GM18508 (cell line): ENCODE measurements around the gene HPDL.

Source experiments
- ATAC-seq: cut with Tn5 transposase; IDR thresholded peaks from one replicate; pipeline ENCODE4 v1.9.1; 2021; ENCODE audit warnings: moderate number of reproducible peaks; ENCODE audit not compliant: insufficient read depth, unreplicated experiment

The HPDL gene

GRCh38 chr1:45321444-45321843 lies 5.3 kb upstream of the HPDL start:
- ATAC-seq, result no peak

DNA sequence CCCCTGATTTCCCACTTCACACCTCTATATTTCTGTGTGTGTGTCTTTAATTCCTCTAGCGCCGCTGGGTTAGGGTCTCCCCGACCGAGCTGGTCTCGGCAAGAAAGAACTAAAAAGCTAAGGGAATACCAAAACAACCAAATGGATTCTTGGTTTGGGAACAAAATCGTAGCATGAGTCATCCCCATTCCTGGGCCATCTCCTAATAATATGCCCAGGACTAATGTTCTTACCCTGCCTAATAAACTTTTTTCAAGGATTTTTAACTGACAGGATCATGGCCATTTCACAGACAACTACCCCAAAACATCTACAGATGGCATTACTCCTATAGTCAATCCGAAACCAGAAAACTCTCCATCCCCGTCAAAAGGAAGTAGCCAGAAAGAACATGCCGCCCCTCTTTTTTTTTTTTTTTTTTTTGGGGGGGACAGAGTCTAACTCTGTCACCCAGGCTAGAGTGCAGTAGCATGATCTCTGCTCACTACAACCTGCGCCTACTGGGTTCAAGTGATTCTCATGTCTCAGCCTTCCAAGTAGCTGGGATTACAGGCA lies 4.1 kb upstream of the HPDL start:
- no peak for ATAC-seq

DNA sequence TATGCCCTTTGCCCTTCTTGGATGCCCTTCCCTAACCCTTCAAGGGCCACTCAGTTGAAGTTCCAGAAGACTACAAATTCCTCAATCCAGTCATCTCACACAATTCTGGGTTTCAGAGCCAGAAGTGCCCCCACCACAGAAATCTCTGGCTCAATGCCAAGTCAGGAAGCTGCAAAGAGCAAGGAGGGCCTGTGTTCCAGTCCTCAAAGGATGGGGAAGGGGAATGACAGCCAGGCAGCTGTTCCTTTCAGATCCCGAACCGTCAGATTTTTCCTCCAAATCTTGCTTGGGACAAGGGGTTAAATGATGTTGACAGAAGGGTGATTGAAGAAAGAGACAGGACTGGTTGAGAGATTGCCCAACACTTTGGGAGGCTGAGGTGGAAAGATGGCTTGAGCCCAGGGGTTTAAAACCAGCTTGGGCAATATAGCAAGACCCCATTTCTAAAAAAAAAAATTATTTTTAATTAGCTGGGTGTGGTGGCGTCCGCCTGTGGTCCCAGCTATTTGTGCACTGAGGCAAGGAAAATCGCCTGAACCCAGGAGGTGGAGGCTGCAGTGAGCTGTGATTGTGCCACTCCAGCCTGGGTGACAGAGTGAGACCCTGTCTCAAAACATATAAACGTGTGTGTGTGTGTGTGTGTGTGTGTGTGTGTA lies 716 bp upstream of the HPDL start:
- ATAC-seq, result no peak

GRCh38 chr1:45327644-45328515 lies 1.2 kb downstream of the HPDL start:
- ATAC-seq, result no peak

- no peak for ATAC-seq
These were observed 2.0 kb downstream of the HPDL start for GRCh38 chr1:45328680-45329079.

- no peak for ATAC-seq
These were observed 2.8 kb downstream of the HPDL start for GRCh38 chr1:45329445-45329844.

DNA sequence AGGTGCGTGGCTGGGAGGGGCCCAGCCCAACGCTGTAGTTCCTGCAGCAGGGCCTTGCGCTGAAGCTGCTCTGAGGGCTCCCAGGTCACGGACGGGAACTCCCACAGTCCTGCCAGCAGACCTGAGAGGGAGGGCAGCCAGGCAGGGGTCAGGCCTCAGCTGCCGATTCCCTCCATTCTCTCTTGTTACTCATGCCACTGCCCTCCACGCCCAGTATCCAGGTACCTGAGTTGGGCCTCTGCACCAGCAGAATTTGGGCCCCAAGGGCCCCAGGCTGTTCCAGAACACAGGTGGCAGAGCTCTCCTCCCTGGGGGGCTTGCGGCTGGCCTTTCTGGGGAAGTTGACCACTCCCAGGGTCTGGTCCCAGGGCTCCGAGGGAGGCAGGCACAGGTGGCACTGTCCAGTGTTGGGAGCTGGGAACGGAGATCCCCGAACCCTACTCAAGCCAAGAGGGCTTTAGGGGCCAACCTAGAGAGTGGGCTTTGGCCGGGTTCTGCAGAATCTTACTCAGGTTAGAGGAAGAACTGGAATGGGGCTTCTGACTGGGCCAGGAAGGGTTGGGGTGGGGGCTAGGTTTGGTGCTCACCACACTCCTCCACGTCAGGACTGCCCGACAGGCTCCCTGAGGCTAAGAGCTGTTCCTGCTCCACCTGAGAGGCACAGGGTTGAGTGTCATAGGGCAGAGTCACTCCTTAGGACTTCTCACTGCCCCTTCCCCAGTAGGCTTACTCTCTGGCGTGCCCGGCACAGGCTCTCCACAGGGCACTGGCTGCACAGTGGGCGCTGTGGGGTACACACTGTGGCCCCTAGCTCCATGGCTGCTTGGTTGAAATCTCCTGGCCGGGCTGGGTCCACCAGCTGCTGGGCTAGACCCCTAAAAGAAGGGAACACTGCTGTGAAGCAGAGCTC lies 5.0 kb downstream of the HPDL start:
- ATAC-seq, result no peak

DNA sequence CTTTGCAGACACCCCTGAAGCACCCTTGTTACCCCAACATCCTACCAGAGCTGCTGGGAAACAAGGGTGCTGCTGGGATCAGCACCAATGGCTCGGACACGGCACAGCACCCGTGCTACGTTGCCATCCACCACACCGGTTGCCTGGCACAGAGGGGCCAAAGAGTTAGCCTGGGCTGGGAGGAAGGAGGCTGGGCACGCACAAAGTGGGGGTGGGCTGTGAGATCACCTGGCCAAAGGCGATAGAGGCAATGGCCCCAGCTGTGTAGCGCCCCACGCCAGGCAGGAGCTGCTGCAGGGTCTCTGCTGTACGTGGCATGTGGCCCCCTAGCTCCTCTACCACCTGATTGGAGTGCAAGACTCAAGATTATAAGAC lies 5.6 kb downstream of the HPDL start:
- no peak for ATAC-seq

DNA sequence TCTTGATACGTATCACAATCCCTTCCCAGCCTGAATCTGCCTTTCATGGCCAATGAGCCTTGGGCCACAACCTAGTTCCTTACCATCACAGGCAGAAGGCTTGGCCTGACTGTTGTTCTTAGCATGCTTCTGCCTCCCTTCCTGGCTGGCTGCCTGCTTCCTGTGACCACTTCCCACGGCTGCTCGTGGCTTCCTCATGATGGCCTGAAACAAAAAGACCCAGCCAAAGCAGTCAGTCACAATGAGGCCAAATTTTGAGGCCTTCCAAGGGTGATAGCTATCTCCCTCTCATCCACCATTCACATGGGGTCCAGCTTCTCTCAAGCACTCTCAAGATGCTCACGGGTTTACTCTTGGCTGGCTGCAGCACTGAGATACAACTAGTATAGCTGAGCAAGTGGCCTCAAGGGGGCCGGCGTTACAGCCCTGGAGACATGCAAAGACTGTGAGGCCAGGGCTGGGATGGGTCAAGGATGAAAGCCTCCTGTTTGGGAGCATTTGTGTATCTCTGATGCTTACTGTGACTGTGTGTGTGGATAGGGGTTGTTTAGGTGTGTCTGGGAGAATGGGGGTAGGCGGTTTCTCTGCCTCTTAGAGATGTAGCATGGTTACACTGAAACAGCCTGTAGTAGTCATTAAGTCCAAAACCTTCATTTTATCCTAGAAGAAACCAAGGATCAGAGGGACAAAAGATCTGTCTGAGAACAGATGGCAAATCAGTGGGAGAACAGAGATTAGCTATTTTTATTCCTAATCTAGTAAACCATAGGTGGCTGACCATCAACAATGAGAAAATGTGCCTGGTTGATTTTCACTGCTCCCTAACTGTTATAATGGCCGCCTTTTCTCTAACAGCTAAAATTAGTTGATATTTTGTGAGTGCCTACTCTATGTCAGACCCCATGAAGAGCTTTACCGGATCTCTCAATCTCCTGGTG lies 7.9 kb downstream of the HPDL start:
- no peak for ATAC-seq

- no peak for ATAC-seq
These were observed 9.2 kb downstream of the HPDL start for GRCh38 chr1:45335855-45336324.

- ATAC-seq, result no peak
These were observed 11.1 kb downstream of the HPDL start for GRCh38 chr1:45337630-45338325.

DNA sequence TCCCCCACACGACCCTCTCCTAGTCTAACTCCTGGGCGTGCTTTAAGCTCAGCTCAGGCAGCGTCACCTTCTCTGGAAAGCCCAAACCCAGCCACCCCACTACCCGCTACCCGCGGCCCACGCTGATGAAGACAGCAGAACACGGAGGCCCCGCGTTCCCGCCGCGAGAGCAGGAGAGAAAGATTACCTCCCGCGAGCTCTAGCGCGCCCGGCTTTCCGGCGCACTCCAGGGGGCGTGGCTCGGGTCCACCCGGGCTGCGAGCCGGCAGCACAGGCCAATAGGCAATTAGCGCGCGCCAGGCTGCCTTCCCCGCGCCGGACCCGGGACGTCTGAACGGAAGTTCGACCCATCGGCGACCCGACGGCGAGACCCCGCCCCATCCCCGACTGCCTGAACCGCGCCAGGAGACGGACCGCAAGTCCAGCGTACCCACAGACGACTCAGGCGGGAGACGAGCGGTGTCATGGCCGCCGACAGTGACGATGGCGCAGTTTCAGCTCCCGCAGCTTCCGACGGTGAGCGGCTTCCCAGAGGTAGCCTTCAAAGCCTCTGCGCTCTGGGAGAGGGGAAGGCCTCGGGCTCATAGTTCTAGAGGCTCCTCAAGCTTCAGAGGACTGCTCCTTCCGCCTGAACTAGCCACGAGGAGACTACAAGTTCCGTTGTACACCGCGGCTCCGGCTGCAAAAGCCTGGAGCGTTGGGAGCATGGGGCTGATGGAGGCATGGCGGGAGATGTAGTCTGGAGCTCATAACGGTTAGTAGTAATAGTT lies 13.3 kb downstream of the HPDL start, which contains the start of the genes MUTYH and TOE1:
Gene MUTYH (minus strand): TSS at position 652 of the 770 bp plus-strand sequence. CDS start 5,935 bp downstream, outside the sequence.
Gene TOE1 (plus strand): TSS at position 382 of the 770 bp plus-strand sequence. CDS start 83 bp downstream, at position 465.
- ATAC-seq, result peak; percentile 45

- no peak for ATAC-seq
These were observed 14.2 kb downstream of the HPDL start for GRCh38 chr1:45340816-45341466.

DNA sequence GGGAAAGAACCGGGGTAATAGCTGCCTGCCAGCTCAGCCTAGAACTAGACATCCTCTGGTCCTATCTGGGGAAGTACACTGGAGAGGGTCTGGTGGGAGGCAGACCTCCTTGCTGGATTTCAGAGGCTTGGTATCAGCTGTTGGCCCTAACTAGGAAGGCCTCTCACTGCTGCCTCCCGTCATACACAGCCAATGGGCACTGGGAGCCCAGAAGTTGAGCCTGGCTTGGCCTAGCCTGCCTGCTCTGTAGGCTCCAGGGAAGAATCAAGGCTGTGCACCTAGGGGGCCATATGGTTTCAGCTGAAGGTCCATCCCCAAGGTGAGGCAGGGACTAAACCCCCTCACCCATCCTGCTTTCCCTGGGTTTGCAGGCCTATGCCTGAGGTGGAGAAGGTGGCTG lies 17.8 kb downstream of the HPDL start:
- ATAC-seq, result no peak

DNA sequence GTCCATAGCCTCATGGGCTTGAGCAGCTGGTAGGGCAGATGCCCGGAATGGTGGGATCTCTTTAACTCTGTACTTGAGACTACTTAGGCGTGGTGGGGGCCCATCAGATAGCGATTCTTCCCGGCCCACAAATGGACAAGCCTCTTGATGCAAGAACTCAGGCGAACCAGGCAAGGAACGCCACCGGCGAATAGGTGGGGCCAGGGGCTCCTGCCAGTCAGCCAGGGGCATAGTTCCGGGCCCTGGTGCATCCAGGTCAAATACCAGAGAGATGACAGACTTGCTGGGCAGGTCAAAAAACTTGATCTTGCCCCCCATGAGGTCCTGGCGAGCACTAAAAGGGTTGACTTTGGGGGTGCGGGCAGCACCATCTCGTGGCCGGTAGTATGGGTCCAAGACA lies 18.3 kb downstream of the HPDL start:
- ATAC-seq, result no peak

DNA sequence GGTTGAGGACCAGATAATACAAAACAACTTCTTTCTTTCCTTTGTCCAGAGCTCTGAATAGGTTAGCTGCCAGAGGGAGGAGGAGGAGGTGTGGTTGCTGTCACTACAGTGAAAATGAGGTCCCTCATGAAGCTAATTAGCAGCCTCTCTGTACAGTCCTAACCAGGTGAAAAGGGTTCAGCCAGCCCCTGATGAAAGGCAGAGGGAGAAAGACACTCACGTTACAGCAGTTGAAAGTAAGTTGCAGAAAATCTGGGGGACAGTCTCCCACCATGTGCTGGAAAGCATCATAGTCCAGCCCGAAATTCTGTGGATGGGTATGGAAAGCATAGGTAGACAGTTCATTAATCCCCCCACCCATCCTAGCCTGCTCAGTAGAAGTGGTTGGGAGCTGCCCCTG lies 19.8 kb downstream of the HPDL start:
- ATAC-seq, result no peak

DNA sequence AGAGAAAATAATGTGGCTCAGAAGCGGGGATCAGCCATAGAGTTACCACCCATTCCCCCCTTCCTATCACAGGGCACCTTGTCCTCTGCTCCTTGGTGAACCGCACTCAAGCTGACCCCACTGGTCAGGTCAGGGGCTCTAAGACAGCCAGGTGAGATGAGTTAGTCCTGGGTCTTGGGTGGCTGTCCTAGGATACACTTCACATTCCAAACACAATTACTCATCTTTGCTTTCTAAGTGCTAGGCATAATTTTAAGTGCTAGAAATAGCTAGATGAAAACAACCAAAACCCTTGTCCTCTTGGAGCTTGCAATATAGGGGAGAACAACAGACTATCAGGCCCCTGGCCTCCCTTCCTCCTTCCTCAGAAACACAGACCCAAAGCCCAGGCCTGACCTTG lies 21.3 kb downstream of the HPDL start:
- no peak for ATAC-seq
